Activated CD4-positive, CD25-positive, alpha-beta regulatory T cell (primary cell): ENCODE results near the gene GRK1.
"Not testable (repeated sequence)": the region's sequence is repeated elsewhere in the genome, so short reads cannot be mapped to it uniquely, and the experiment has no call there.

Experiments used
- DNase-seq, 4 experiments: peaks; one replicate each; lab custom pipeline; 2025; lab: John Stamatoyannopoulos, UW

GRK1 gene

DNA sequence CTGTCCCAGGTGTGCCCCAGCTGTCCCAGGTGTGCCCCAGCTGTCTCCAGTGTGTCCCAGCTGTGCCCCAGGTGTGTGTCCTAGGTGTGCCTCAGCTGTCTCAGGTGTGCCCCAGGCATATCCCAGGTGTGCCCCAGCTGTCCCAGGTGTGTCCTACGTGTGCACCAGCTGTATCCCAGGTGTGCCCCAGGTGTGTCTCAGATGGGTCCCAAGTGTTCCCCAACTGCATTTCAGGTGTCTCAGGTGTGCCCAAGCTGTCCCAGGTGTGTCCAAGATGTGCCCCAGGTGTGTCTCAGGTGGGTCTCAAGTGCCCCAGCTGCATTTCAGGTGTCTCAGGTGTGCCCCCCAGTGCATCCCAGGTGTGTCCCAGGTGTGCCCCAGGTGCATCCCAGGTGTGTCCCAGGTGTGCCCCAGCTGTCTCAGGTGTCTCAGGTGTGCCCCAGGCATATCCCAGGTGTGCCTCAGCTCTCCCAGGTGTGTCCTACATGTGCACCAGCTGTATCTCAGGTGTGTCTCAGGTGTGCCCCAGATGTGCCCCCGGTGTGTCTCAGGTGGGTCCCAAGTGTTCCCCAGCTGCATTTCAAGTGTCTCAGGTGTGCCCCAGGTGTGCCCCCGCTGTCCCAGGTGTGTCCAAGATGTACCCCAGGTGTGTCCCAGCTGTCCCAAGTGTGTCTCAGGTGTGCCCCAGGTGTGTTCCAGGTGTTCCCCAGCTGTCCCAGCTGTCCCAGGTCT is 1.3 kb upstream of the GRK1 start:
- no peak for DNase-seq

GRCh38 chr13:113666329-113666670 is 719 bp upstream of the GRK1 start:
- no peak for DNase-seq

GRCh38 chr13:113667771-113668490 is 912 bp downstream of the GRK1 start:
- DNase-seq: no peak

GRCh38 chr13:113668491-113668971 is 1.5 kb downstream of the GRK1 start:
- no peak for DNase-seq

- DNase-seq: no peak
Measured at GRCh38 chr13:113669231-113669754, 2.3 kb downstream of the GRK1 start.

DNA sequence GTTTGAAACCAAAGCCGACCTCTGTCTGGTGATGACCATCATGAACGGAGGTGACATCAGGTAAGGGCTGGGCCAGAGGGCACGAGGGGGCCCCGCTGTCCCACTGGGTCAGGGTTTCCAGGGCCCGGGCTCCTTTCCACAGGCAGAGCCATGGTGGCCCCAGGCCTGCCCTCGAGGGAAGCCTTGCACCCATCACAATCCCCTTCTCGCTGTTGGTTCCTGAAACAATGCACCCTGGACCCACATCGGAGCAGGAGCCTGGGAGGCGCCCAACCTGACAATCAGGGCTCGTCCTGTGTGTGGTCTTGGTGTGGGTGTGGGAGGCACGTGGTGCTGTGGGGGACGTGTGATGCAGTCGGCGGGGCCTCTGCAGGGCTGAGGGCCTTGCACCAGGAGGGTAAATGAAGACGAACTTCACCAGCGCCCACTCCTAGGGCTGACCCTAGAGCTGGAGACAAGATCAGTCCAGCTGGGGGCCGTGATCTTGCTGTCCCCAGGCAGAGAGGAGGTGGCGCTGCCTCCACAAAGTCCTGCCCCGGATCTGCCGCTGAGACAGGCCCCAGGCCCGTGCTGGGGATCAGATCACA is 2.8 kb downstream of the GRK1 start:
- DNase-seq: no peak

DNA sequence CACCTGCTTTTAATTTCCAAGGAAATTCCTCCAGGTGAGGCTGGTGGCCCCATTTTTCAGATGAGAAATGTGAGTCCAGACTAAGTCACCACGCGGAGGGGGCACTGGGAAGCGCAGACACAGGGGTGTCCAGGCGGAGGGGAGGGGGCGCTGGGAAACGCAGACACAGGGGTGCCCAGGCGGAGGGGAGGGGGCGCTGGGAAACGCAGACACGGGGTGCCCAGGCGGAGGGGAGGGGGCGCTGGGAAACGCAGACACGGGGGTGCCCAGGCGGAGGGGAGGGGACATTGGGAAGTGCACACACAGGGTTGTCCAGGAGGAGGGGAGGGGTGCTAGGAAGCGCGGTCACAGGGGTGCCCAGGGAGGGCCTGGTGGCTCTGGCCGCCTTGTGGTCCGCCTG is 3.5 kb downstream of the GRK1 start:
- DNase-seq: no peak

- no peak for DNase-seq
Measured at GRCh38 chr13:113671066-113672001, 4.3 kb downstream of the GRK1 start.

DNA sequence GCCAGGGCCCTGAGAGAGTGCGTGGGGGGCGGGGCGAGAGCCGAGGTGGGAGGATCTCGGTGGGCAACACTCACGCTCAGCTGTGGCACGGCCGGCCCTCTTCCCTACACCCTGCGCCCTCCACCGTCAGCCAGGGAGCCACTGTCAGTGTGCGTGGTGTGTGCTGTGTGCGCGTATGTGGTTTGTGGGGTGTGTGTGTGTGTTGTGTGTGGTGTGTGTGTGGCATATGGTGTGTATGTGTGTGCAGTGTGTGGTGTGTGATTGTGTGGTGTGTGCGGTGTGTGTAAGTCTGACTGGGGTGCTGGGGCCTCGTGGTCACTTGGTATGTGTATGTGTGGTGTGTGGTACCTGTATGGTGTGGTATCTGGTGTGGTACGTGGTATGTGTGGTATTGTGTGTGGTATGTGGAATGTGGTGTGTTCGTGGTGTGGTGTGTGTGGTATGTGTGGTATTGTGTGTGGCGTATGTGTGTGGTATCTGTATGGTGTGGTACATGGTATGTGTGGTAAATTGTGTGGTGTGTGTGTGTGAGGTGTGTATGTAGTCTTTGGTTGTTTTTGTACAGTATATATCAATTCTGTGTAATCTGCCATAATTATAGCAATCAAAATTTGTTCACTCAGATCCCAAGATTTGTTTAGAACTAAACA is 5.1 kb downstream of the GRK1 start:
- DNase-seq: no peak

GRCh38 chr13:113722921-113723320 is 55.9 kb downstream of the GRK1 start:
- no peak for DNase-seq

GRCh38 chr13:113723410-113724015 is 56.5 kb downstream of the GRK1 start:
- DNase-seq: no peak

DNA sequence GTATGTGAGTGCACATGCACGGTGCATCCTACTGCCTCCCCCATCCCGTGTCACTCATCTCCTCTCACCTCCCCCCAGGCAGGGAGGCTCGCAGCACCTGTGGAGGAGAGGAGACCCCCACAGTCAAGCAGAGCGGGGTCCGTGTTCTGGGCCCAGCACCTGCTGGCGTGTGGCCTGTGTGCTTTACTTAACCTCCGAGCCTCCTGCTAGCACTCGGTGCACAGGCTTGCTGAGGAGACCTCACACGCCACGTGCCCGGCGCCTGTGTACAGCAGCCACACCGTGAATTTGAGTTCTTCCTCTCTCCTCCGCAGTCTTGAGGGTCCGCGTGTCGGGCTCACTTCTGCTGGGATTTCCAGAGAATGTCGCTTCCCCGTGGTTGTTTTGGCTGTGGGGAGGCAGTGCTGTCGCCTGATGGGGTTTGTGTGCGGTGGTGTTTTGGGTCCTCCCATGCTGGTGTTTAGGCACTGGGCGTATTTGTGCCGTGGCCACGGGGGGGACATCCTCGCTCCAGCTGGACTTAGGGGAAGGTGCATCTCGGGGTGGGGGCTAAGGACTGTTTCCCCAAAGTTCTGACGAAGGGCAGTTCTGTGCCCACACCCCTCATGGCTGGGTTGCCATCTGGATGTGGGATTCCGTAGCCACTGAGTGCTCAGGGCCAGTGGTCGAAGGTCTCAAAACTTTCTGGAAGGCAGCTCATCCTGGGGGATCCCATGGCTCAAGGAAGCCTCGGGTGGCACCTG is 57.2 kb downstream of the GRK1 start:
- DNase-seq: no peak

DNA sequence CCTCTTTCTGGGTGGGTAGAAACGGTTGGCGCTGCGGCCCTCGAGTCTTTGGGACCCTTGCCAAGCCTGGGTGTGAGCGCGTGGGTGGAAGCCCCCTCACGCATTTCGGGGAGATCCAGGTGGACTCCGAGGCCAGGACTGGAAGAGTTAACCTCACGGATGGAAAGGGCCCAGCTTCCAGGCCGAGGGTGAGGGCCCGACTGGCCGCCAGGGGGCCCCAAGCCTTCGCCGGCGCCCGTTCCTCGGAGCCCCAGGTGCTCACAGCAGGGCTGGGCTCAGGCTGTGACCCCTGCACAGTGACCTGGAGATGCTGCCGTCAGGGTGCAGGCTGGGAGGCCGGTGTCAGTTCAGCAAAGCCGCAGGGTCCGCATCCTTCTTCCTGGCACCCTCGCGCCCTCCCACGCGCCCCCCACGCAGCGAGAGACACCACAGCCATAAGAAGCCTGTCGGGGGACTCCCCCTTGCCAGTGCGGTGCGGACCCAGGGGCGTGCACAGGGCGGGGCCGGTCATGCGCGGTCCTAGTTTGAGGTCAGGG is 57.8 kb downstream of the GRK1 start:
- peak; percentile 75 to 83 (median 81) for DNase-seq

DNA sequence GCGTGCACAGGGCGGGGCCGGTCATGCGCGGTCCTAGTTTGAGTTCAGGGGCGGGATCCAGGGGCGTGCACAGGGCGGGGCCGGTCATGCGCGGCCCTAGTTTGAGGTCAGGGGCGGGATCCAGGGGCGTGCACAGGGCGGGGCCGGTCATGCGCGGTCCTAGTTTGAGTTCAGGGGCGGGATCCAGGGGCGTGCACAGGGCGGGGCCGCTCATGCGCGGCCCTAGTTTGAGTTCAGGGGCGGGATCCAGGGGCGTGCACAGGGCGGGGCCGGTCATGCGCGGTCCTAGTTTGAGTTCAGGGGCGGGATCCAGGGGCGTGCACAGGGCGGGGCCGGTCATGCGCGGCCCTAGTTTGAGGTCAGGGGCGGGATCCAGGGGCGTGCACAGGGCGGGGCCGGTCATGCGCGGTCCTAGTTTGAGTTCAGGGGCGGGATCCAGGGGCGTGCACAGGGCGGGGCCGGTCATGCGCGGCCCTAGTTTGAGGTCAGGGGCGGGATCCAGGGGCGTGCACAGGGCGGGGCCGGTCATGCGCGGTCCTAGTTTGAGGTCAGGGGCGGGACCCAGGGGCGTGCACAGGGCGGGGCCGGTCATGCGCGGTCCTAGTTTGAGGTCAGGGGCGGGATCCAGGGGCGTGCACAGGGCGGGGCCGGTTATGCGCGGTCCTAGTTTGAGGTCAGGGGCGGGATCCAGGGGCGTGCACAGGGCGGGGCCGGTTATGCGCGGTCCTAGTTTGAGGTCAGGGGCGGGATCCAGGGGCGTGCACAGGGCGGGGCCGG is 58.5 kb downstream of the GRK1 start:
- DNase-seq: not testable (repeated sequence)

DNA sequence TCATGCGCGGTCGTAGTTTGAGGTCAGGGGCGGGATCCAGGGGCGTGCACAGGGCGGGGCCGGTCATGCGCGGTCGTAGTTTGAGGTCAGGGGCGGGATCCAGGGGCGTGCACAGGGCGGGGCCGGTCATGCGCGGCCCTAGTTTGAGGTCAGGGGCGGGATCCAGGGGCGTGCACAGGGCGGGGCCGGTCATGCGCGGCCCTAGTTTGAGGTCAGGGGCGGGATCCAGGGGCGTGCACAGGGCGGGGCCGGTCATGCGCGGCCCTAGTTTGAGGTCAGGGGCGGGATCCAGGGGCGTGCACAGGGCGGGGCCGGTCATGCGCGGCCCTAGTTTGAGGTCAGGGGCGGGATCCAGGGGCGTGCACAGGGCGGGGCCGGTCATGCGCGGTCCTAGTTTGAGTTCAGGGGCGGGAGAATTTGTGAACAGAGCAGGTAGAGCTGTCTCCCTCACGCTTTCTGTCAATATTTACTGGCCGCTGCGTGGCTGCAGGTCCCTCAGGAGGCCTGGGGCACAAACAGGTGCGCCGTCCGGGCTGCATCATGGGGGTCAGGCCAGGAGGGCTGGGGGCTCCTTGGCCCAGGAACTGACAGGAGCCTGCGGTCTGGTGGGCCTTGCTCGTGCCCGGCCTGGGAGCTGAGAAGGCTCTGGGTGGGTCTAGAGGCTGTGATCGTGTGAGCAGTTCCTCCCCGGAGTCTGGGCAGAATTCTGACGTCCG is 59.2 kb downstream of the GRK1 start:
- not testable (repeated sequence) for DNase-seq

- DNase-seq: no peak
Measured at GRCh38 chr13:113726961-113727411, 60.0 kb downstream of the GRK1 start.

DNA sequence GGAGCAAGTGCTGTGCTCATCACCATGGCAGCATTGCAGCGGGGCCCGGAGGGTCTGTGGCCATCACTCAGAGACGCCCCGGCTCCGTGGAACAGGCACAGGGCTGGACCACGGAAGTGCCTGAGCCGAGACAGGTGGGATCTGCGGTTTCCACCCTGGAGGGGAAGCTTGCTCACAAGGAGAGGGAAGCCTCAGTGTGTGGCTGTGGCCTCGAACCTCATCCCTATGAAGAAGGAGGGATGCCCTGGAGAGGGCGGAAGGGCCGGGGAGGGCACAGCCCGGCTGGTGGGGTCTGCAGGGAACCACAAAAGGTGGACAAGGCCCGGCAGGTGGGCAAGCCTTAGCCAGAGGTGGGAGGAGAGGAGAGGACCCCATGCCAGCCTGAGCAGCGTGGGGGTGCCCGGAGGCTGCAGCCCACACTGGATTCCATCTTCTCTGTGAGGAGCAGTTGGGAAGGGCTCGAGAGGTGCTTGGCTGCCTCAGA is 61.6 kb downstream of the GRK1 start:
- no peak for DNase-seq
